Testis (tissue), 2 donors: ENCODE measurements around the gene ATP2B2.

Experiments
- CTCF ChIP-seq, 3 experiments: fragments of 450-650 bp in 2 of 3; fragments of 200-600 bp in 1 of 3; sonication (generic) in 1 of 3; IDR thresholded peaks; one replicate each; pipeline ENCODE4 v1.5.1; 2016 to 2019; ENCODE audit warnings: antibody characterized with exemption in 3 of 3, mild to moderate bottlenecking in 2 of 3, moderate library complexity in 1 of 3
- POLR2A ChIP-seq: fragments of 450-650 bp; IDR thresholded peaks from one replicate; pipeline ENCODE4 v1.6.1; 2017; ENCODE audit warnings: antibody characterized with exemption, mild to moderate bottlenecking, moderate library complexity

DNA sequence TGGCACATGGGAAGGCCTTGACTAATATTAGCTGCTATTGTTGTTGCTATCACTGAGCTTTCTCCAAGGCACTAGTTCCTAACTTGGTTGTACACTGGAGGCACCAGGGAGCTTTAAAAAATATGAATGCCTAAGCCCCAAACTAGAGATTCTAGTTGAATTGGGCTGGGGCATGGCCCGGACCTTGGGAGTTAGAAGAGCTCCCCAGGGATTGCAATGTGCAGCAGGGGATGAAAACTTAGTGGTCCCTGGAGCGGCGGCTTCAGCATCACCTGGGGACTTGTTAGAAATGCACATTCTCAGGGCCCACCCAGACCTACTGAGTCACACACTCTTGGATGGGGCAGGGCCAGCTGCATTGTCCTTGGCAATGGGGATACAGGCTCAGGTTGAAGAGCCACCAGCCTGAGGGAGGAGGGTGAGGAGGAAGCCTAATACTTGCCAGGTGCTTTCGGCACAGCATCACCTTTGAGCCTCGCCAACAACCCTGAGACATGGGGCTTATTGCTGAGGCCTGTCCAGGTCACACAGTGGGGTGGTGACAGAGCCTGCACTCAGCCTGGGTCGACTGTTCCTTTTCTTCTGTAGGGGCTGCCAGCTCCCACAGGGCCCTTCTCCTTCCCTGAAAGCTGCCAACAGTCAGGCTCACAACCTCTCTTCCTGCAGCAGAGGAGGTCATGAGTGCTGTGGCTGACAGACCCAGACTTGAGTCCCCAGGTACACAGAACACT, 84.5 kb downstream of the ATP2B2 start:
- no peak for TF ChIP-seq CTCF (IDR thresholded peaks at IDR 0.05)
- TF ChIP-seq POLR2A = no peak
